Esophagus (tissue), 2 donors: ENCODE data around the gene TAF6. TPM values are rescaled to one million over a fixed set of nuclear protein-coding genes. Genes with fewer than 3 reads are reported as not detected.

Source experiments
- H3K27ac ChIP-seq, 2 donors: one replicate each; pipeline ENCODE4 v1.5.1; 2013; ENCODE audit warnings: low read depth in 2 of 2, mild to moderate bottlenecking in 2 of 2, inconsistent platforms in 1 of 2, low read length in 1 of 2, moderate library complexity in 1 of 2
- H3K27me3 ChIP-seq, 2 donors: one replicate each; pipeline ENCODE4 v1.6.1; 2013; ENCODE audit warnings: low read length in 2 of 2, control low read depth in 1 of 2, mild to moderate bottlenecking in 1 of 2; ENCODE audit not compliant: insufficient read depth in 2 of 2, control insufficient read depth in 1 of 2
- H3K36me3 ChIP-seq, 2 donors: one replicate each; pipeline ENCODE4 v1.6.1; 2013; ENCODE audit warnings: low read length in 1 of 2; ENCODE audit not compliant: control insufficient read depth in 2 of 2, insufficient read depth in 2 of 2
- H3K4me1 ChIP-seq, 2 donors: one replicate each; pipeline ENCODE4 v1.6.1; 2013; ENCODE audit warnings: low read length in 1 of 2; ENCODE audit not compliant: control insufficient read depth in 2 of 2, insufficient read depth in 2 of 2
- H3K4me3 ChIP-seq, 2 donors: one replicate each; pipeline ENCODE4 v1.5.1; 2013; ENCODE audit warnings: low read length in 2 of 2, mild to moderate bottlenecking in 2 of 2, low read depth in 1 of 2, moderate library complexity in 1 of 2
- H3K9me3 ChIP-seq, 2 donors: one replicate each; pipeline ENCODE4 v1.6.1; 2013; ENCODE audit warnings: mild to moderate bottlenecking in 2 of 2, low read depth in 1 of 2, low read length in 1 of 2, moderate library complexity in 1 of 2; ENCODE audit not compliant: control insufficient read depth in 2 of 2, insufficient read depth in 1 of 2
- WGBS, 2 donors: extraction: QIAGEN DNeasy Blood & Tissue Kit; methylation state at CpG; one replicate each; pipeline ENCODE4 v1.1.7; 2013; 5-methylcytosine and 5-hydroxymethylcytosine counted together
- polyA plus RNA-seq, 2 donors: library from polyadenylated mRNA; stranded (reverse); fragments of 200-250 nt; gene quantifications; one replicate each; pipeline ENCODE4 v1.2.3, GENCODE V29; 2013
- donor health status: healthy with polysubstance abuse.
- donor health status: Bipolar disorder and iron deficiency.

Gene TAF6
- polyA plus RNA-seq, 2 donors = 23.3 to 29.6 TPM

DNA sequence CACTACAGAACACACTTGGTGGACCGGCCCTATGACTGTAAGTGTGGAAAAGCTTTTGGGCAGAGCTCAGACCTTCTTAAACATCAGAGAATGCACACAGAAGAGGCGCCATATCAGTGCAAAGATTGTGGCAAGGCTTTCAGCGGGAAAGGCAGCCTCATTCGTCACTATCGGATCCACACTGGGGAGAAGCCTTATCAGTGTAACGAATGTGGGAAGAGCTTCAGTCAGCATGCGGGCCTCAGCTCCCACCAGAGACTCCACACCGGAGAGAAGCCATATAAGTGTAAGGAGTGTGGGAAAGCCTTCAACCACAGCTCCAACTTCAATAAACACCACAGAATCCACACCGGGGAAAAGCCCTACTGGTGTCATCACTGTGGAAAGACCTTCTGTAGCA, 55.0 kb downstream of the TAF6 start:
- no peak overlapping the region for H3K27ac ChIP-seq
- no peaks in the 10 kb centered on the region for H3K27me3 ChIP-seq
- no peaks in the 10 kb centered on the region for H3K9me3 ChIP-seq
- no peak overlapping the region for H3K4me3 ChIP-seq
- no peaks in the 10 kb centered on the region for H3K4me1 ChIP-seq
- peaks cover 9 to 12% of the 10 kb centered on the region in 2 donors for H3K36me3 ChIP-seq
- 91 to 93% methylated on average over 9 of the region's 9 CpGs for WGBS, 2 donors

DNA sequence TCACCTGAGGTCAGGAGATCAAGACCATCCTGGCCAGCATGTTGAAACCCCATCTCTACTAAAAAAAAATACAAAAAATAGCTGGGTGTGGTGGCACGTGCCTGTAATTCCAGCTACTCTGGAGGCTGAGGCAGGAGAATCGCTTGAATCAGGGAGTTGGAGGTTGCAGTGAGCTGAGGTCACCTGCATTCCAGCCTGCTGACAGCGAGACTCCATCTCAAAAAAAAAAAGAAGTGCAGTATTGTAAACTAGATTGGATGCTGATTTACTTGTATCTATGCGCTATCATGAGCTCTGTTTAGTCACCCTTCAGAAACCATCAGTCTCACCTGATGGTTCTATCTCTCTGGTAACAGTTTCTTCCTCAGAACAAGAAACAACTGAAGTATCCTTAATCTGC, 55.8 kb downstream of the TAF6 start:
- 92 to 98% methylated on average over 4 of the region's 4 CpGs for WGBS, 2 donors
- Histone ChIP-seq H3K36me3 (peaks cover 9 to 12% of the 10 kb centered on the region in 2 donors), H3K9me3 (no peaks in the 10 kb centered on the region), H3K27me3 (no peaks in the 10 kb centered on the region), H3K4me1 (no peaks in the 10 kb centered on the region), H3K4me3 (no peak overlapping the region), H3K27ac (no peak overlapping the region)

DNA sequence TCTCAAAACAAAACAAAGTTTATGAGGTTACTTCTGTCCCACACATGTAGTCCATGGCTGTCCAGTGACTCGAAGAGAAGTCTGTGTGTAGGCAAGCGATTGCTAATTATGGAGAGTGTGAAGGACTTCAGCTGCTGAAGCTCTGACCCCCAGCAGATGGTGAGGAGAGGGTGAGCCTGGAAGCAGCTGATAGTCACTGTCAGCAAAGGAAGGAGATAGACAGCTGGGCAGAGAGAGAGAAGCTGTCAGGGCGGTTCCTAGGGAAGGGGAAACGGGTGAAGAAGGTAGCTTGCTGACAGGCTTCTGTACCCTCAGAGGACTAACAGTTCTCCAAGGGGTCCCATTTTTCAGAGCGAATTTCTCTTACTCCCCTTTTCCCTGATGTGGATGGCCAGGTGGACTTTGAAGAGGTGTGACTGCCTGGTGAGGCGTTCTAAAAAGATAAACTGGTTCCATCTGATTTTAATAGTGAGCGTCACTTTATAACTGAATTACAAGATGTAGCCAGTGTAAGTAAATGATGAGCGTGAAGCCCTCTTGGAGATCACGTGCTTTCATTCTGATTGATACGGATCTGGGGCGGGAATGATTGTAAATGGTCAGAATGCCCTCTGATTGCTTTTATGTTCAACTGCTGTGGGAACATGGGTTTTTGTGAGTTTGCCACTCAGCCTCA, 57.5 kb downstream of the TAF6 start:
- Histone ChIP-seq H3K27ac (no peak overlapping the region), H3K4me3 (no peak overlapping the region), H3K9me3 (no peaks in the 10 kb centered on the region), H3K27me3 (no peaks in the 10 kb centered on the region), H3K4me1 (peaks cover 0 to 2% of the 10 kb centered on the region in 2 donors), H3K36me3 (peaks cover 16 to 21% of the 10 kb centered on the region in 2 donors)
- 93 to 94% methylated on average over 11 of the region's 11 CpGs for WGBS, 2 donors

DNA sequence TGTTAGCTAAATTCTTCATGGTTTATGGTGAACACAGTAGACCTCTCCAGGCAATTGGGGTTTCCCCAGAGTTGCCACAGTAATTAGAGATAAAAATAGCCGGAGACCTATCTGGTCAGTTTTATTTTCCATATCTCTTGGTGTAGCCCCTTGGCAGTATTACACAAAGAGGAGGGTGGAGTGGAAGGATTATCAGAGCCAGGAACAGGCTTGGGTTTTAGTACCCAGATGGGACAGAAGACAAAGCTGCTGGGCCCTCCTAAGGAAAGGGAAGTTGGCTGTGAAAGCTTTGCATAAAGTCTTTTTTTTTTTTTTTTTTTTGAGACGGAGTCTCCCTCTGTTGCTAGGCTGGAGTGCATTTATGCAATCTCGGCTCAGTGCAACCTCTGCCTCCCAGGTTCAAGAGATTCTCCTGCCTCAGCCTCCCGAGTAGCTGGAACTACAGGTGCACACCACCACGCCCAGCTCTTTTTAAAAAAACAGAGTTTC, 59.9 kb downstream of the TAF6 start:
- Histone ChIP-seq H3K36me3 (peaks cover 13 to 17% of the 10 kb centered on the region in 2 donors), H3K27me3 (no peaks in the 10 kb centered on the region), H3K27ac (no peak overlapping the region), H3K4me3 (no peak overlapping the region), H3K9me3 (no peaks in the 10 kb centered on the region), H3K4me1 (peaks cover 0 to 2% of the 10 kb centered on the region in 2 donors)
- WGBS, 2 donors = 90 to 93% methylated on average over 5 of the region's 5 CpGs

Other genes with a start within 250 kb of the TAF6 start
- not detected for gene OR2AE1, start 242.3 kb downstream of the TAF6 start, polyA plus RNA-seq
- 10 to 100 TPM in 1 of 2 donors, 1 to 10 TPM in 1; 9.4 to 11.8 TPM for gene TRIM4, start 199.8 kb downstream of the TAF6 start, polyA plus RNA-seq
- gene GJC3, start 189.7 kb downstream of the TAF6 start, polyA plus RNA-seq = not detected
- gene AZGP1, start 143.3 kb downstream of the TAF6 start, polyA plus RNA-seq = 1 to 10 TPM; 1.6 to 2.0 TPM
- gene ZKSCAN1, start 103.8 kb downstream of the TAF6 start, polyA plus RNA-seq = 10 to 100 TPM; 10.5 to 25.0 TPM
- 1 to 10 TPM; 3.8 to 3.9 TPM for gene ZSCAN21, start 69.6 kb downstream of the TAF6 start, polyA plus RNA-seq
- 10 to 100 TPM; 10.4 to 14.6 TPM for gene ZNF3, start 37.6 kb downstream of the TAF6 start, polyA plus RNA-seq
- gene COPS6, start 30.4 kb downstream of the TAF6 start, polyA plus RNA-seq = 100 to 1,000 TPM in 1 of 2 donors, 10 to 100 TPM in 1; 86.7 to 119 TPM
- gene MCM7, start 18.0 kb downstream of the TAF6 start, polyA plus RNA-seq = 10 to 100 TPM; 46.4 to 66.8 TPM
- 10 to 100 TPM; 17.3 to 19.3 TPM for gene AP4M1, start 17.7 kb downstream of the TAF6 start, polyA plus RNA-seq
- 1 to 10 TPM; 5.5 to 5.8 TPM for gene CNPY4, start 276 bp upstream of the TAF6 start, polyA plus RNA-seq
- 1 to 10 TPM; 2.7 to 3.7 TPM for gene MBLAC1, start 7.6 kb upstream of the TAF6 start, polyA plus RNA-seq
- gene LAMTOR4, start 29.6 kb upstream of the TAF6 start, polyA plus RNA-seq = 100 to 1,000 TPM in 1 of 2 donors, 10 to 100 TPM in 1; 85.7 to 138 TPM
- gene TRAPPC14, start 39.4 kb upstream of the TAF6 start, polyA plus RNA-seq = 10 to 100 TPM; 18.5 to 27.2 TPM
- 1 to 10 TPM; 4.4 to 5.1 TPM for gene GAL3ST4, start 49.3 kb upstream of the TAF6 start, polyA plus RNA-seq
- gene GPC2, start 58.0 kb upstream of the TAF6 start, polyA plus RNA-seq = 1 to 10 TPM; 1.1 to 2.2 TPM
- gene STAG3, start 58.6 kb upstream of the TAF6 start, polyA plus RNA-seq = under 1 TPM; 0.25 to 0.73 TPM
- under 1 TPM; 0.24 to 0.31 TPM for gene PVRIG, start 100.6 kb upstream of the TAF6 start, polyA plus RNA-seq
- gene SPDYE3, start 188.3 kb upstream of the TAF6 start, polyA plus RNA-seq = under 1 TPM; 0.05 to 0.10 TPM
- 10 to 100 TPM; 22.9 to 79.2 TPM for gene PILRB, start 238.8 kb upstream of the TAF6 start, polyA plus RNA-seq